Brain microvascular endothelial cell (primary cell): ENCODE results near the gene LNPK.

Experiments used
- DNase-seq: peaks from one replicate; pipeline ENCODE4 v3.0.0-alpha.2; 2020
- H3K27ac ChIP-seq: fragments of 250-450 bp; sonication (Bioruptor Pico); 2 replicates; pipeline ENCODE4 v1.5.1; 2020; ENCODE audit warnings: mild to moderate bottlenecking, moderate library complexity
- H3K27me3 ChIP-seq: fragments of 250-450 bp; sonication (Bioruptor Pico); replicated peaks from 2 replicates; pipeline ENCODE4 v1.5.1; 2020; ENCODE audit warnings: mild to moderate bottlenecking
- H3K36me3 ChIP-seq: fragments of 250-450 bp; sonication (Bioruptor Pico); replicated peaks from 2 replicates; pipeline ENCODE4 v1.5.1; 2020; ENCODE audit warnings: mild to moderate bottlenecking
- H3K4me3 ChIP-seq: 2 replicates; pipeline ENCODE4 v1.5.1; 2011; ENCODE audit warnings: low read depth, mild to moderate bottlenecking, control low read depth, low read length, moderate library complexity
- CTCF ChIP-seq: IDR thresholded peaks from 2 replicates; pipeline ENCODE4 v1.5.1; 2011; ENCODE audit warnings: low read depth, mild to moderate bottlenecking, moderate library complexity, low read length, control low read depth, inconsistent platforms; ENCODE audit errors: missing control alignments
- in situ Hi-C: cut with HindIII; loops from 2 replicates; pipeline ENCODE4 v1.10.0; 2017; ENCODE audit warnings: low sequenced_read_pairs, low pct_ligation_motif_present

LNPK gene

GRCh38 chr2:176001916-176002687, at the start of gene LNPK:
Gene LNPK, minus strand, starts transcription at chr2:176002267. Its CDS starts 6,683 bp downstream, at chr2:175995584.
- in situ Hi-C loops, result no loop called here
- no peaks in the 10 kb centered on the region for H3K27me3 ChIP-seq
- no peak for TF ChIP-seq CTCF

GRCh38 chr2:176039375-176039774, 37.3 kb upstream of the LNPK start:
- no peaks in the 10 kb centered on the region for H3K36me3 ChIP-seq
- no peak overlapping the region for H3K27ac ChIP-seq
- no peak overlapping the region for H3K4me3 ChIP-seq
- no peak for TF ChIP-seq CTCF
- no peak for DNase-seq
- H3K27me3 ChIP-seq, result no peaks in the 10 kb centered on the region
- in situ Hi-C loops, result no loop called here

More at GRCh38 chr2:176001916-176002687, at the start of gene LNPK:
- Histone ChIP-seq H3K36me3 (no peaks in the 10 kb centered on the region), H3K4me3 (peak within 1 kb of the TSS; percentile 81), H3K27ac (peak within 1 kb of the TSS; percentile 52)
- DNase-seq, result peak; percentile 84

- TF ChIP-seq CTCF, result no peak
Measured at GRCh38 chr2:176038694-176039093, 36.6 kb upstream of the LNPK start.

GRCh38 chr2:176035013-176035691, 33.1 kb upstream of the LNPK start:
- no peak overlapping the region for H3K4me3 ChIP-seq
- DNase-seq, result no peak
- no peak for TF ChIP-seq CTCF
- H3K27me3 ChIP-seq, result no peaks in the 10 kb centered on the region
- in situ Hi-C loops, result no loop called here
- H3K36me3 ChIP-seq, result no peaks in the 10 kb centered on the region
- no peak overlapping the region for H3K27ac ChIP-seq

More at GRCh38 chr2:176038694-176039093, 36.6 kb upstream of the LNPK start:
- Histone ChIP-seq H3K4me3 (no peak overlapping the region), H3K27me3 (no peaks in the 10 kb centered on the region), H3K36me3 (no peaks in the 10 kb centered on the region), H3K27ac (no peak overlapping the region)
- no peak for DNase-seq
- in situ Hi-C loops, result no loop called here

GRCh38 chr2:176027806-176028205, 25.7 kb upstream of the LNPK start:
- in situ Hi-C loops, result no loop called here
- Histone ChIP-seq H3K27me3 (no peaks in the 10 kb centered on the region), H3K27ac (no peak overlapping the region), H3K36me3 (no peaks in the 10 kb centered on the region), H3K4me3 (no peak overlapping the region)
- DNase-seq, result no peak
- no peak for TF ChIP-seq CTCF
